Measurements from ENCODE around the gene CTBP2.

The CTBP2 gene

DNA sequence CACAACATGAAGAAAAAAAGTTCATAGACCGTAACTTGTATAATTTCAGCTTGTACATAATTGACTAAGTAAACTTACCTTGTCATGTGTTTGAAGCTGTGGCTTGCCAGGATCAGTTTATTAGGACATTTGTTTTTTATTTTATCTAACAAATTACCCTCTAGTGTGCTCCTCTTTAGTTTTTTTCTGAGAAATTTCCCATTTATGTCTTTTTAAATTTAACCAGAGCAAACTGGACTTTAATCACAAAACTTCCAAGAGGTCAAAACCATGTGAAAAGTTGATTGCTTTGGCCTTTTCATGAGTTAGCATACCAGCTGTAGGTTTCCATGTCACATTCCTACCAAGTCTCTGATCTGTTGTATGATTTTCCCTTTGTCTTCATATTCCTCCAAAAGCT lies 176.0 kb downstream of the CTBP2 start:
- H3K27ac ChIP-seq, result no peak overlapping the region
- TF ChIP-seq, protein P1, sequence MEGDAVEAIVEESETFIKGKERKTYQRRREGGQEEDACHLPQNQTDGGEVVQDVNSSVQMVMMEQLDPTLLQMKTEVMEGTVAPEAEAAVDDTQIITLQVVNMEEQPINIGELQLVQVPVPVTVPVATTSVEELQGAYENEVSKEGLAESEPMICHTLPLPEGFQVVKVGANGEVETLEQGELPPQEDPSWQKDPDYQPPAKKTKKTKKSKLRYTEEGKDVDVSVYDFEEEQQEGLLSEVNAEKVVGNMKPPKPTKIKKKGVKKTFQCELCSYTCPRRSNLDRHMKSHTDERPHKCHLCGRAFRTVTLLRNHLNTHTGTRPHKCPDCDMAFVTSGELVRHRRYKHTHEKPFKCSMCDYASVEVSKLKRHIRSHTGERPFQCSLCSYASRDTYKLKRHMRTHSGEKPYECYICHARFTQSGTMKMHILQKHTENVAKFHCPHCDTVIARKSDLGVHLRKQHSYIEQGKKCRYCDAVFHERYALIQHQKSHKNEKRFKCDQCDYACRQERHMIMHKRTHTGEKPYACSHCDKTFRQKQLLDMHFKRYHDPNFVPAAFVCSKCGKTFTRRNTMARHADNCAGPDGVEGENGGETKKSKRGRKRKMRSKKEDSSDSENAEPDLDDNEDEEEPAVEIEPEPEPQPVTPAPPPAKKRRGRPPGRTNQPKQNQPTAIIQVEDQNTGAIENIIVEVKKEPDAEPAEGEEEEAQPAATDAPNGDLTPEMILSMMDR (conservative IDR thresholded peaks at IDR 0.05), result no peak
- no peak for TF ChIP-seq ZFX (IDR thresholded peaks at IDR 0.05)

DNA sequence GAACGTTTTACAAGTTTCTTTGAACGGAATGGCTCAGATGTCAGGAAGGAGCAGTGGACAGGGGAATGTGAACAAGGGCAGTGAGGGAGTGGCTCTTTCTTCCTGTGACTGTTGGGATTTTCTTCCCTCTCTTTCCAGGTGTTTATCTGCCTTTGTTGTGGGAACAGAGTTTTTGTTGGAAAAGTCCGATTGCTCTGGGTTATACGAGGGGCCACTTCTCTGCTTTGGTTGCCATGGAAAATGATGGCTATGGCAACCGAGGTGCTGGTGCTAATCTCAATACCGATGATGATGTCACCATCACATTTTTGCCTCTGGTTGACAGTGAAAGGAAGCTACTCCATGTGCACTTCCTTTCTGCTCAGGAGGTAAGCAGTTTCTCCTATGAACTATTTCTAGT lies 177.0 kb downstream of the CTBP2 start:
- no peak overlapping the region for H3K27ac ChIP-seq
- TF ChIP-seq, protein P1 (conservative IDR thresholded peaks at IDR 0.05), result no peak
- no peak for TF ChIP-seq ZFX (IDR thresholded peaks at IDR 0.05)

DNA sequence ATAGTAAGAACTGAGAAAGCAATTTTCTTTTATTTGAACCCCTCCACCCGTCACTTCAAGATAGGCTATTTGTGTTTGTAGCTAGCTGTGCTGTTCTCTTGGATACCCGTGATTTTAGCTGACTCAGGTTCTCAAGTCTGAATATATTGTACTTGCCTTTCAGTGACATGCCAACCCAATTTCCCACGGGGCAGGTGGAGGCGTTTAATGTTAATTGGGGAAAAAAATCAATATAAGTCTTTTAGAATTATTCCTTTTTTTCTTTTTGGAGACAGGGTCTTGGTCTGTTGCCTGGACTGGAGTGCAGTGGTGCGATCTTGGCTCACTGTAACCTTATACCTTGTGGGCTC lies 182.0 kb downstream of the CTBP2 start:
- no peak overlapping the region for H3K27ac ChIP-seq
- TF ChIP-seq ZFX (IDR thresholded peaks at IDR 0.05), result no peak
- TF ChIP-seq, protein P1 (conservative IDR thresholded peaks at IDR 0.05), result no peak

DNA sequence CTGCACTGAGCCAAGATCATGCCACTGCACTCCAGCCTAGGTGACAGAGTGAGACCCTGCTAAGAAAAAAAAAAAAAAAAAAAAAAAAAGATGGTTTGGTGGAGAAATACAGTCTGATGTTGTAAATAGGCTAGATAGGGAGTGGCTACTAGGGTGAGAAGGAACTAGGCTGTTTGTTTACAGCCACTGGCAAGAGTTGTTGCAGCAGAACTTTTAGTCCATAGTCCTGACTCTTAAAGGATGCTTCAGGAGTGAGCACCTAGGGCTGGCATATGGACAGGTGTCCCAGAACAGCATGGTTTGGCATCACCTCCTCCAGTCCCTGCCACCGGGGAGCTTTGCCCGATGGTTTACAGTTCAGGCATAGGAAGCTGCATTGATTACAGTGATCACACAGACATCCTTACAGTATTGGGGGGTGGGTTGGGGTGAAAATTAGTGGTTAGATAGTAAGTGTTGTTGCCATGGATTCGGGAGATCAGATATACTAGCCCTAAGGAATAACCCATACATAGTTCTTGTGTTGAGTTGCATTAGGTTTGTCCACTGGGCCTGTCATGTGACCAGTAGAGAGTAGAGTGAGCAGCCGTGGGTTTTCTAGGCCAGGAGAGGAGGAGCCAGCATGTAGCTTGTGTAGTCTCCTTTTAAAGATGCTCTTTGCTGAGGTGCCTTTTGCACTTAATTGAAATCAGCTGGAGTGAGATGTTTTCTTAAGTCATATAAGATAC lies 182.6 kb downstream of the CTBP2 start:
- TF ChIP-seq ZFX (IDR thresholded peaks at IDR 0.05), result no peak
- TF ChIP-seq, protein P1 (conservative IDR thresholded peaks at IDR 0.05), result no peak
- no peak overlapping the region for H3K27ac ChIP-seq

DNA sequence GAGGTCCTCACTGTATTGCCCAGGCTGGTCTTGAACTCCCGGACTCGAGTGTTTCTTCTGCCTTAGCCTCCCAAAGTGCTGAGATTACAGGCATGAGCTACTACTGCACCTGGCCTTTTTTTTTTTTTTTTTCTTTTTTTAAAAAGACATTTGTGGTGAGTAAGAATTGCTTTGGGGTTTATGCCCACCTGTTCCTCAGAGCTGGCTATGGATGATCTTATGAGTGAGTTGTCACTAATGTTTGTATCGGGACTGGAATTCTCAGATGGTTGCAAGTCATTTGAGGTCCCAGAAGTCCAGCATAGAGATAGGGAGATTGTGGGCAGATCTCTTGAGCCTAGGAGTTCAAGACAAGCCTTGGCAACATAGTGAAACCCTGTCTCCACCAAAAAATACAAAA lies 183.2 kb downstream of the CTBP2 start:
- no peak overlapping the region for H3K27ac ChIP-seq
- TF ChIP-seq, protein P1 (conservative IDR thresholded peaks at IDR 0.05), result no peak
- no peak for TF ChIP-seq ZFX (IDR thresholded peaks at IDR 0.05)

DNA sequence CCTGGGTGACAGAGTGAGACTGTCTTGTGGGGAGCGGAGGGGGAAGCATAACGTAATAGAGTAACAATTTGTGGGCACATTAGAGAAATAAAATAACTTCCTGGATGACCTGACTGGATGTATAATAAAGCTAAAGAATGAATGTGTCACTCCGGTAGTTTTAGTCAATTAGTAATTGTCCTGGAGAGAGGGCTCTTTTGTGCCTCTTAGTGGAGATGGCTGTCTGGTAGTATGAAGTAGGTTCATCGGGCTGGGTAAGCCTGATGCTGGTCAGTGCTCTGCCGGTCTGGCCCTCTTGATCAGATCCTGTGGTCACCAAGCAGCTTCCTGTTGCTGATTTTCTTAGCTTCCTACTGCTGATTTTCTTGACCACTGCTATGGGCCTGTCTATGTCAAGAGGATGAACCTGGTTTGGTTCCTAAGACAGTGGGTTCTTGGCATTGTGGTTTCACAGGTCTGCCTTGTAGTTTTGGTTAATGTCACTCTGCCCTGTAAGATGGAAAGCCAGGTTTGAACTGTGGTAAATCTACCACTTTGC lies 184.3 kb downstream of the CTBP2 start:
- TF ChIP-seq ZFX (IDR thresholded peaks at IDR 0.05), result no peak
- TF ChIP-seq, protein P1 (conservative IDR thresholded peaks at IDR 0.05), result no peak
- H3K27ac ChIP-seq, result no peak overlapping the region

DNA sequence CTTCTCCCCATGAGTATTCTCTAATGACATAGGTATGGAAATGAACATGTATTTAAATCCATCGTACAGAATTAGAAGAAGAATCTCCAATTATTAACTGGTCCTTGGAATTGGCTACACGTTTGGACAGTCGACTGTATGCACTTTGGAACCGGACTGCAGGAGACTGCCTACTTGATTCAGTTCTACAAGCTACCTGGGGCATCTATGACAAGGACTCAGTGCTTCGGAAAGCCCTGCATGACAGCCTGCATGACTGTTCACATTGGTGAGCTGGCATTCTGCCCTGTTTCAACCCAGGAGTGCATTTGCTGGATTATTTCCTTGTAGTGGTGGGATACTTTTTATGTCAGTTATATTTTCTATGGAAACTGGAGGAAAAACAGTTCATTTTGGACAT lies 186.2 kb downstream of the CTBP2 start:
- TF ChIP-seq, protein P1 (conservative IDR thresholded peaks at IDR 0.05), result no peak
- no peak for TF ChIP-seq ZFX (IDR thresholded peaks at IDR 0.05)
- no peak overlapping the region for H3K27ac ChIP-seq

Measured in C4-2B (cell line).